ENCODE results near the gene ZNF467.

DNA sequence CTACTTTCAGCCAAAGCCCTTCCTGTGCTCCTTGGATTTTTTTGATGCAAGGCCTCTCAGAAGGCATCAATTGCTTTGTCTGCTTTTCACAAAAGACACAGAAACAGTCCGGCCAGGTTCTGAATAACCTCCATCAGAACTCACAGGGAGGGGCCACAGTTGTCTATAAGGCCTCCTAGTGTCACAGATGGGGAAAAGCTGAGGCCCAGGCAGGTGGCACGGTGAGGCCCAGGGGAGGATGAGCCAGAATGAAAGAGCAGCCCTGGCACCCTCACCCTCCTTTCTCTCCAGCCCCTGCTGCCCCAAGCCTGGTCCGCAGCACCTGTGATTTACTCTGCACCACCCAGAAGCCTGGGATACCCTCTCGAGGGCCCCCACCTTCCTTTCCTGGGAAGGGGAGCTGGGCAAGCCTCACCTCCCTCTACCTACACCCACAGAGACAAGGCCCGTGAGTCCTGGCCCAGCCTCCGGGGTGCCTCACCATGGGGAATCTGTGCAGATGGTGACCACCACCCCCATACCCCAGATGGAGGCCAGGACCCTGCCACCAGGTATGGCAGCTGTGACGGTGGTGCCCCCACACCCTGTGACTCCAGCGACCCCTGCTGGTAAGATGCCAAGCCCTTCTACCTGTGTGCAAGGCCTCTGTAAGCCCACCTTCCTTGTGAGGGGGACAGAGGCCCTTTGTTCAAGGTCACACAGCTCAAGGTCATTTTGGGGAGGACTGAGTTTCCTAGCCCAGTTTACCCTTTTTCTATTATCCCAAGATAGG, 26.2 kb upstream of the ZNF467 start:
- TF ChIP-seq, protein P1, sequence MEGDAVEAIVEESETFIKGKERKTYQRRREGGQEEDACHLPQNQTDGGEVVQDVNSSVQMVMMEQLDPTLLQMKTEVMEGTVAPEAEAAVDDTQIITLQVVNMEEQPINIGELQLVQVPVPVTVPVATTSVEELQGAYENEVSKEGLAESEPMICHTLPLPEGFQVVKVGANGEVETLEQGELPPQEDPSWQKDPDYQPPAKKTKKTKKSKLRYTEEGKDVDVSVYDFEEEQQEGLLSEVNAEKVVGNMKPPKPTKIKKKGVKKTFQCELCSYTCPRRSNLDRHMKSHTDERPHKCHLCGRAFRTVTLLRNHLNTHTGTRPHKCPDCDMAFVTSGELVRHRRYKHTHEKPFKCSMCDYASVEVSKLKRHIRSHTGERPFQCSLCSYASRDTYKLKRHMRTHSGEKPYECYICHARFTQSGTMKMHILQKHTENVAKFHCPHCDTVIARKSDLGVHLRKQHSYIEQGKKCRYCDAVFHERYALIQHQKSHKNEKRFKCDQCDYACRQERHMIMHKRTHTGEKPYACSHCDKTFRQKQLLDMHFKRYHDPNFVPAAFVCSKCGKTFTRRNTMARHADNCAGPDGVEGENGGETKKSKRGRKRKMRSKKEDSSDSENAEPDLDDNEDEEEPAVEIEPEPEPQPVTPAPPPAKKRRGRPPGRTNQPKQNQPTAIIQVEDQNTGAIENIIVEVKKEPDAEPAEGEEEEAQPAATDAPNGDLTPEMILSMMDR (IDR thresholded peaks at IDR 0.05) = peak; percentile 80
- no peak for TF ChIP-seq ZFX (IDR thresholded peaks at IDR 0.05; ENCODE audit: borderline replicate concordance)

Data from 22Rv1 (cell line).